SK-N-SH (cell line): Measurements from ENCODE around the gene CDC42. TPM values are rescaled to one million over a fixed set of nuclear protein-coding genes. Genes with fewer than 3 reads are reported as not detected.
A peak's percentile ranks its signal among the peaks of the same experiment; 100 is the strongest.

Source experiments
- CTCF ChIA-PET: fragments of 300-600, 350-600 bp; formaldehyde crosslinking; extraction: SDS; loops from one replicate; lab custom pipeline; 2021; lab: Yijun Ruan, JAX
- POLR2A ChIA-PET: fragments of 350-600 bp; sonication (Branson Sonifier 250); formaldehyde crosslinking; extraction: SDS; loops from one replicate; lab custom pipeline; 2020; ENCODE audit warnings: antibody characterized with exemption, inconsistent platforms; lab: Yijun Ruan, JAX
- DNase-seq: peaks from one replicate; pipeline ENCODE4 v3.0.0; 2012
- H2AFZ ChIP-seq: fragments of 200-600 bp; sonication (generic); 2 replicates; pipeline ENCODE4 v1.8.1; 2016; ENCODE audit warnings: antibody characterized with exemption, mild to moderate bottlenecking, low read depth
- H3F3A ChIP-seq: fragments of 200-600 bp; sonication (generic); replicated peaks from 2 replicates; pipeline ENCODE3; 2016; ENCODE audit warnings: antibody characterized with exemption, mild to moderate bottlenecking; ENCODE audit not compliant: insufficient read depth
- H3K27ac ChIP-seq, 2 experiments: fragments of 200-500 bp in 1 of 2; fragments of 200-600 bp in 1 of 2; sonication (Bioruptor generic) in 1 of 2; sonication (generic), shearing (Covaris generic) in 1 of 2; 2 replicates each; pipeline versions ENCODE4 v1.5.1 to v1.6.1; 2014 to 2016; ENCODE audit warnings: low read depth in 2 of 2, inconsistent platforms in 1 of 2, low read length in 1 of 2, mild to moderate bottlenecking in 1 of 2, mixed read lengths in 1 of 2
- H3K27me3 ChIP-seq: fragments of 200-600 bp; sonication (generic), shearing (Covaris generic); 2 replicates; pipeline ENCODE4 v1.6.1; 2016; ENCODE audit warnings: mixed run types; ENCODE audit not compliant: insufficient read depth
- H3K36me3 ChIP-seq, 2 experiments: fragments of 200-500 bp in 1 of 2; fragments of 200-600 bp in 1 of 2; sonication (Bioruptor generic) in 1 of 2; sonication (generic) in 1 of 2; replicated peaks in 1 of 2; 2 replicates each; pipeline versions ENCODE3 to v1.5.1; 2014 to 2016; ENCODE audit warnings: low read length in 1 of 2, mild to moderate bottlenecking in 1 of 2; ENCODE audit not compliant: insufficient read depth in 2 of 2, control insufficient read depth in 1 of 2
- H3K4me1 ChIP-seq, 2 experiments: fragments of 200-500 bp in 1 of 2; fragments of 200-600 bp in 1 of 2; sonication (Bioruptor generic) in 1 of 2; sonication (generic), shearing (Covaris generic) in 1 of 2; 2 replicates each; pipeline versions ENCODE4 v1.5.1 to v1.6.1; 2014 to 2016; ENCODE audit warnings: low read depth in 1 of 2, low read length in 1 of 2, mixed run types in 1 of 2; ENCODE audit not compliant: insufficient read depth in 2 of 2, control insufficient read depth in 1 of 2
- H3K4me2 ChIP-seq: fragments of 200-600 bp; sonication (generic), shearing (Covaris generic); 2 replicates; pipeline ENCODE4 v1.6.1; 2017; ENCODE audit warnings: mixed run types
- H3K4me3 ChIP-seq, 2 experiments: fragments of 200-500 bp in 1 of 2; fragments of 200-600 bp in 1 of 2; sonication (Bioruptor generic) in 1 of 2; sonication (generic), shearing (Covaris generic) in 1 of 2; 2 replicates each; pipeline versions ENCODE4 v1.5.1 to v1.8.1; 2014 to 2016; ENCODE audit warnings: low read depth in 2 of 2, inconsistent platforms in 1 of 2, low read length in 1 of 2, mild to moderate bottlenecking in 1 of 2, mixed read lengths in 1 of 2, moderate library complexity in 1 of 2
- H3K79me2 ChIP-seq: fragments of 200-600 bp; sonication (generic); 2 replicates; pipeline ENCODE4 v1.8.1; 2017; ENCODE audit warnings: mild to moderate bottlenecking; ENCODE audit not compliant: insufficient read depth
- H3K9ac ChIP-seq: fragments of 200-600 bp; sonication (generic); 2 replicates; pipeline ENCODE4 v1.6.1; 2017; ENCODE audit warnings: mixed run types
- H3K9me2 ChIP-seq: fragments of 200-600 bp; sonication (generic); 2 replicates; pipeline ENCODE4 v1.6.1; 2017; ENCODE audit warnings: mixed run types
- H3K9me3 ChIP-seq: fragments of 200-600 bp; sonication (generic); 2 replicates; pipeline ENCODE4 v1.6.1; 2017; ENCODE audit warnings: mixed run types, mild to moderate bottlenecking, moderate library complexity
- H4K20me1 ChIP-seq: fragments of 200-600 bp; sonication (generic); 2 replicates; pipeline ENCODE4 v1.6.1; 2017; ENCODE audit warnings: mild to moderate bottlenecking, mixed run types; ENCODE audit not compliant: insufficient read depth
- CHD2 ChIP-seq: fragments of 150-350 bp; IDR thresholded peaks from 2 replicates; pipeline ENCODE4 v1.6.1; 2018; ENCODE audit warnings: low read length; ENCODE audit not compliant: partially characterized antibody
- ELF1 ChIP-seq: IDR thresholded peaks from 2 replicates; pipeline ENCODE4 v1.4.0; 2012
- EP300 ChIP-seq, 2 experiments: IDR thresholded peaks; 2 replicates each; pipeline versions ENCODE4 v1.4.0 to v1.6.1; 2012; ENCODE audit warnings: borderline replicate concordance in 1 of 2, low read depth in 1 of 2, low read length in 1 of 2
- FOSL2 ChIP-seq: IDR thresholded peaks from 2 replicates; pipeline ENCODE4 v1.4.0; 2012; ENCODE audit warnings: low read depth, mild to moderate bottlenecking, moderate library complexity, borderline replicate concordance
- FOXJ3 ChIP-seq: sonication (generic); formaldehyde crosslinking; IDR thresholded peaks from 2 replicates; pipeline ENCODE4 v1.5.1; 2020; ENCODE audit warnings: mild to moderate bottlenecking, missing genetic modification reagents
- GABPA ChIP-seq: IDR thresholded peaks from 2 replicates; pipeline ENCODE4 v1.4.0; 2012; ENCODE audit warnings: low read depth, mild to moderate bottlenecking
- GATA2 ChIP-seq: sonication (generic); formaldehyde crosslinking; IDR thresholded peaks from 2 replicates; pipeline ENCODE4 v1.5.0; 2020; ENCODE audit warnings: mild to moderate bottlenecking, missing genetic modification reagents
- IRF3 ChIP-seq: fragments of 150-350 bp; IDR thresholded peaks from 2 replicates; pipeline ENCODE4 v1.6.1; 2016; ENCODE audit warnings: mild to moderate bottlenecking, low read depth, low read length
- JUND ChIP-seq: IDR thresholded peaks from 2 replicates; pipeline ENCODE4 v1.4.0; 2012
- MAX ChIP-seq: IDR thresholded peaks from 2 replicates; pipeline ENCODE4 v1.4.0; 2012; ENCODE audit warnings: low read depth
- MEF2A ChIP-seq: IDR thresholded peaks from 2 replicates; pipeline ENCODE4 v1.4.0; 2012; ENCODE audit warnings: low read depth, borderline replicate concordance
- MXI1 ChIP-seq: IDR thresholded peaks from 2 replicates; pipeline ENCODE4 v1.6.1; 2012; ENCODE audit warnings: mild to moderate bottlenecking, low read depth, low read length, improper control_type of control experiment
- NRF1 ChIP-seq: IDR thresholded peaks from 2 replicates; pipeline ENCODE4 v1.6.1; 2012; ENCODE audit warnings: low read depth, mild to moderate bottlenecking, low read length
- POLR2AphosphoS5 ChIP-seq: IDR thresholded peaks from 2 replicates; pipeline ENCODE4 v1.6.1; 2012; ENCODE audit warnings: low read depth, low read length
- RAD21 ChIP-seq: IDR thresholded peaks from 2 replicates; pipeline ENCODE4 v1.6.1; 2012; ENCODE audit warnings: mild to moderate bottlenecking, low read length
- RCOR1 ChIP-seq: fragments of 150-350 bp; IDR thresholded peaks from 2 replicates; pipeline ENCODE4 v1.6.1; 2017; ENCODE audit warnings: antibody characterized with exemption, low read length
- RXRA ChIP-seq: IDR thresholded peaks from 2 replicates; pipeline ENCODE4 v1.4.0; 2012; ENCODE audit warnings: low read depth, mild to moderate bottlenecking, borderline replicate concordance
- SIN3A ChIP-seq: IDR thresholded peaks from 2 replicates; pipeline ENCODE4 v1.6.1; 2012; ENCODE audit warnings: low read depth, mild to moderate bottlenecking, low read length, moderate library complexity, borderline replicate concordance
- SMC3 ChIP-seq: IDR thresholded peaks from 2 replicates; pipeline ENCODE4 v1.6.1; 2012; ENCODE audit warnings: low read depth, low read length, improper control_type of control experiment
- TAF1 ChIP-seq: IDR thresholded peaks from 2 replicates; pipeline ENCODE4 v1.6.1; 2012; ENCODE audit warnings: low read depth, mild to moderate bottlenecking, low read length, moderate library complexity, borderline replicate concordance
- TCF12 ChIP-seq: IDR thresholded peaks from 2 replicates; pipeline ENCODE4 v1.4.0; 2012
- YY1 ChIP-seq: IDR thresholded peaks from 2 replicates; pipeline ENCODE4 v1.4.0; 2012; ENCODE audit warnings: low read depth, mild to moderate bottlenecking
- ZBTB33 ChIP-seq: IDR thresholded peaks from 2 replicates; pipeline ENCODE4 v1.4.0; 2012; ENCODE audit warnings: low read depth, borderline replicate concordance
- WGBS: methylation state at CpG from one replicate; pipeline ENCODE4 v1.1.6; 2017; ENCODE audit warnings: low lambda C conversion rate; 5-methylcytosine and 5-hydroxymethylcytosine counted together
- polyA plus RNA-seq, 3 experiments: library from polyadenylated mRNA; depleted of rRNA; stranded (reverse); fragments of >200 nt; gene quantifications; 2 replicates each; pipeline ENCODE4 v1.2.3, GENCODE V29; 2012
- TF ChIP-seq, protein P1 (sequence below): IDR thresholded peaks from 2 replicates; pipeline ENCODE4; 2012
- TF ChIP-seq, protein P2 (sequence below): IDR thresholded peaks from 2 replicates; pipeline ENCODE4 v1.6.1; 2012; ENCODE audit warnings: mild to moderate bottlenecking, low read depth, low read length, moderate library complexity

Gene CDC42
- polyA plus RNA-seq, 1 of the 3 experiments (the other 2 are of a cell fraction) = 113 TPM

DNA sequence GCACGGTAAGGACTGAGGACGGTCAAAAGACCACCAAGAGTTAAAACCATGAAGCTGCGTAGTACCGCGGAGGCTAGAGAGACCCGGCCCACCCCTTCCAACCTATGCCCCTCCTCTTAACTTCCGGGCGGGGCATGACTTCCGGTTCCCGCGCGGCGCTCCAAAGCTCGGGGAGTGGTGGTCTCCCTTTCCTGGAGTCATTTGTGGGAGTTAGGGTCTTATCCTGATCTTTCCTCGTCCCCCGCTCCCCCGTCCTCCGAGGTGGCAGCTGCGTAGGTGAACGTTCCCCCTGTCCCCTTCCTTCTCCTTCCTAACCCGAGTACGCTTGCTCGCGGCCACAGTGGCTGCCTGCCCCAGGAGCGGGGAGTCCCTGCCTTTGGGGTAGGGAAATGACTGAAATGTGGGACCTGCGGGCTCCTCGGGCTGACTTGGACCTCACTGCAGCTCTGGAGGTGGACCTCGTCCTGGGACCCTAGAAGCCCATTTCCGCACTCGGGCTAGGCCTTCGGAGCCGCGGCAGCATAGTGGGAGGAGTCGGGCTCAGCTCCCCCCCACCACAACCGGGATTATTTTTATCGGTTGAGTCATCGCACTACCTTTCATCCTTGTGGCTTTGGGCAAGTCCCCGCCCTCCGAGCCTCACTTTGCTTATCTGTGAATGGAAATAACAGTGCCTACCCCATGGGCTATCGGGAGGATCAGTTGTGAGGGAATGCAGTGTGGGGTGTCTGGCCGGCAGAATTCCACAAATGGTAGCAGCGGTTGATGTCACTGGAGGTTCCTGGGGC lies 26.9 kb upstream of the CDC42 start:
- DNase-seq = peak; percentile 89
- Histone ChIP-seq H3K9ac (peak overlapping the region; percentile 100), H3F3A (peaks cover 21% of the 10 kb centered on the region), H3K9me2 (no peaks in the 10 kb centered on the region), H3K27me3 (no peaks in the 10 kb centered on the region), H3K9me3 (no peaks in the 10 kb centered on the region), H3K4me2 (peak overlapping the region; percentile 90), H3K79me2 (peaks cover 17% of the 10 kb centered on the region), H3K27ac (peak overlapping the region; percentile 93 to 99), H3K4me3 (peak overlapping the region; percentile 77 to 97), H4K20me1 (no peaks in the 10 kb centered on the region), H2AFZ (peak overlapping the region; percentile 92), H3K36me3 (peaks cover 0 to 2% of the 10 kb centered on the region in 2 experiments), H3K4me1 (peaks cover 0 to 9% of the 10 kb centered on the region in 2 experiments; a peak in 1 of 4 replicates)
- under 1% methylated on average over 41 of the region's 42 CpGs for WGBS
- POLR2A ChIA-PET = interaction anchor here (0.6 to 2.7 kb wide), 3 partner anchors 10 to 244 kb away, joined by 3 to 29 read pairs (median 4); partner anchors contain the start of gene CDC42
- TF ChIP-seq CHD2 = peak; percentile 76
- TF ChIP-seq MXI1 = peak; percentile 42
- peak; percentile 74; the same call in 1 of the 2 replicates for TF ChIP-seq ELF1
- TF ChIP-seq, protein P1, sequence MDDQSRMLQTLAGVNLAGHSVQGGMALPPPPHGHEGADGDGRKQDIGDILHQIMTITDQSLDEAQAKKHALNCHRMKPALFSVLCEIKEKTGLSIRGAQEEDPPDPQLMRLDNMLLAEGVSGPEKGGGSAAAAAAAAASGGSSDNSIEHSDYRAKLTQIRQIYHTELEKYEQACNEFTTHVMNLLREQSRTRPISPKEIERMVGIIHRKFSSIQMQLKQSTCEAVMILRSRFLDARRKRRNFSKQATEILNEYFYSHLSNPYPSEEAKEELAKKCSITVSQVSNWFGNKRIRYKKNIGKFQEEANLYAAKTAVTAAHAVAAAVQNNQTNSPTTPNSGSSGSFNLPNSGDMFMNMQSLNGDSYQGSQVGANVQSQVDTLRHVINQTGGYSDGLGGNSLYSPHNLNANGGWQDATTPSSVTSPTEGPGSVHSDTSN = peak; percentile 10; the same call in 1 of the 2 replicates
- peak; percentile 5; the same call in 1 of the 2 replicates for TF ChIP-seq SMC3
- TF ChIP-seq FOSL2 = peak; percentile 64
- TF ChIP-seq POLR2AphosphoS5 = peak; percentile 93
- TF ChIP-seq GABPA = peak; percentile 94
- TF ChIP-seq FOXJ3 (CRISPR knock-in tag) = no peak
- TF ChIP-seq EP300 (IDR thresholded peaks at IDR 0.05; ENCODE audit: borderline replicate concordance in 1 of 2, low read depth in 1 of 2, low read length in 1 of 2) = 0 out of 4 replicates have a peak, but pooled peaks of 1 of the 2 experiments have one; percentile 6
- no peak for TF ChIP-seq IRF3
- 0 out of 2 replicates have a peak, but pooled peaks have one; percentile 53 for TF ChIP-seq ZBTB33
- no peak for TF ChIP-seq TCF12
- TF ChIP-seq, protein P2, sequence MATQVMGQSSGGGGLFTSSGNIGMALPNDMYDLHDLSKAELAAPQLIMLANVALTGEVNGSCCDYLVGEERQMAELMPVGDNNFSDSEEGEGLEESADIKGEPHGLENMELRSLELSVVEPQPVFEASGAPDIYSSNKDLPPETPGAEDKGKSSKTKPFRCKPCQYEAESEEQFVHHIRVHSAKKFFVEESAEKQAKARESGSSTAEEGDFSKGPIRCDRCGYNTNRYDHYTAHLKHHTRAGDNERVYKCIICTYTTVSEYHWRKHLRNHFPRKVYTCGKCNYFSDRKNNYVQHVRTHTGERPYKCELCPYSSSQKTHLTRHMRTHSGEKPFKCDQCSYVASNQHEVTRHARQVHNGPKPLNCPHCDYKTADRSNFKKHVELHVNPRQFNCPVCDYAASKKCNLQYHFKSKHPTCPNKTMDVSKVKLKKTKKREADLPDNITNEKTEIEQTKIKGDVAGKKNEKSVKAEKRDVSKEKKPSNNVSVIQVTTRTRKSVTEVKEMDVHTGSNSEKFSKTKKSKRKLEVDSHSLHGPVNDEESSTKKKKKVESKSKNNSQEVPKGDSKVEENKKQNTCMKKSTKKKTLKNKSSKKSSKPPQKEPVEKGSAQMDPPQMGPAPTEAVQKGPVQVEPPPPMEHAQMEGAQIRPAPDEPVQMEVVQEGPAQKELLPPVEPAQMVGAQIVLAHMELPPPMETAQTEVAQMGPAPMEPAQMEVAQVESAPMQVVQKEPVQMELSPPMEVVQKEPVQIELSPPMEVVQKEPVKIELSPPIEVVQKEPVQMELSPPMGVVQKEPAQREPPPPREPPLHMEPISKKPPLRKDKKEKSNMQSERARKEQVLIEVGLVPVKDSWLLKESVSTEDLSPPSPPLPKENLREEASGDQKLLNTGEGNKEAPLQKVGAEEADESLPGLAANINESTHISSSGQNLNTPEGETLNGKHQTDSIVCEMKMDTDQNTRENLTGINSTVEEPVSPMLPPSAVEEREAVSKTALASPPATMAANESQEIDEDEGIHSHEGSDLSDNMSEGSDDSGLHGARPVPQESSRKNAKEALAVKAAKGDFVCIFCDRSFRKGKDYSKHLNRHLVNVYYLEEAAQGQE = 0 out of 2 replicates have a peak, but pooled peaks have one; percentile 13
- TF ChIP-seq GATA2 (CRISPR knock-in tag) = peak; percentile 74
- TF ChIP-seq MAX = peak; percentile 82
- TF ChIP-seq TAF1 = peak; percentile 78; the same call in 1 of the 2 replicates
- TF ChIP-seq SIN3A = peak; percentile 50; the same call in 1 of the 2 replicates
- 0 out of 2 replicates have a peak, but pooled peaks have one; percentile 1 for TF ChIP-seq YY1
- TF ChIP-seq JUND = peak; percentile 73
- TF ChIP-seq RCOR1 = peak; percentile 74
- TF ChIP-seq NRF1 = no peak
- TF ChIP-seq RAD21 = no peak
- TF ChIP-seq MEF2A = peak; percentile 91; the same call in 1 of the 2 replicates
- TF ChIP-seq RXRA = no peak
- CTCF ChIA-PET = interaction anchor here (0.6 to 1.9 kb wide), 10 partner anchors 26 to 535 kb away, joined by 3 to 7 read pairs (median 3); partner anchors contain the start of genes CDC42 and HSPG2
